ENCODE data around the gene SNTN.

Gene SNTN

GRCh38 chr3:63654931-63655330, 2.5 kb downstream of the SNTN start:
- H3K27me3 Mint-ChIP-seq = no peaks in the 10 kb centered on the region
- no peak for DNase-seq
- ATAC-seq = no peak
- H3K36me3 Mint-ChIP-seq (ENCODE audit: low read depth) = no peaks in the 10 kb centered on the region
- no peaks in the 10 kb centered on the region for H3K4me1 Mint-ChIP-seq
- H3K27ac Mint-ChIP-seq = no peak overlapping the region
- no peak overlapping the region for H3K4me3 Mint-ChIP-seq
- H3K9me3 Mint-ChIP-seq = no peaks in the 10 kb centered on the region

- DNase-seq (no peak), ATAC-seq (no peak)
- Mint-ChIP-seq H3K27ac (no peak overlapping the region), H3K36me3 (ENCODE audit: low read depth) (no peaks in the 10 kb centered on the region), H3K4me3 (no peak overlapping the region), H3K9me3 (no peaks in the 10 kb centered on the region), H3K4me1 (no peaks in the 10 kb centered on the region), H3K27me3 (no peaks in the 10 kb centered on the region)
Measured at GRCh38 chr3:63655519-63655918, 3.0 kb downstream of the SNTN start.

GRCh38 chr3:63656786-63657185, 4.3 kb downstream of the SNTN start:
- Mint-ChIP-seq H3K27me3 (no peaks in the 10 kb centered on the region), H3K27ac (no peak overlapping the region), H3K4me3 (no peak overlapping the region), H3K9me3 (no peaks in the 10 kb centered on the region), H3K4me1 (no peaks in the 10 kb centered on the region), H3K36me3 (ENCODE audit: low read depth) (no peaks in the 10 kb centered on the region)
- ATAC-seq (no peak), DNase-seq (no peak)

GRCh38 chr3:63661242-63661641, 8.8 kb downstream of the SNTN start:
- DNase-seq (no peak), ATAC-seq (no peak)
- H3K36me3 Mint-ChIP-seq (ENCODE audit: low read depth) = no peaks in the 10 kb centered on the region
- no peaks in the 10 kb centered on the region for H3K27me3 Mint-ChIP-seq
- no peak overlapping the region for H3K27ac Mint-ChIP-seq
- no peaks in the 10 kb centered on the region for H3K9me3 Mint-ChIP-seq
- H3K4me1 Mint-ChIP-seq = no peaks in the 10 kb centered on the region
- no peak overlapping the region for H3K4me3 Mint-ChIP-seq

GRCh38 chr3:63662011-63662410, 9.5 kb downstream of the SNTN start:
- H3K4me1 Mint-ChIP-seq = no peaks in the 10 kb centered on the region
- ATAC-seq (no peak), DNase-seq (no peak)
- H3K27ac Mint-ChIP-seq = no peak overlapping the region
- no peaks in the 10 kb centered on the region for H3K36me3 Mint-ChIP-seq (ENCODE audit: low read depth)
- no peaks in the 10 kb centered on the region for H3K27me3 Mint-ChIP-seq
- H3K9me3 Mint-ChIP-seq = no peaks in the 10 kb centered on the region
- H3K4me3 Mint-ChIP-seq = no peak overlapping the region

GRCh38 chr3:63662500-63662899, 10.0 kb downstream of the SNTN start:
- Mint-ChIP-seq H3K27me3 (no peaks in the 10 kb centered on the region), H3K9me3 (no peaks in the 10 kb centered on the region), H3K36me3 (ENCODE audit: low read depth) (no peaks in the 10 kb centered on the region), H3K27ac (no peak overlapping the region), H3K4me3 (no peak overlapping the region), H3K4me1 (no peaks in the 10 kb centered on the region)
- no peak for DNase-seq
- ATAC-seq = no peak

GRCh38 chr3:63670544-63670943, 18.1 kb downstream of the SNTN start:
- H3K4me3 Mint-ChIP-seq = no peak overlapping the region
- DNase-seq = no peak
- no peaks in the 10 kb centered on the region for H3K9me3 Mint-ChIP-seq
- H3K27me3 Mint-ChIP-seq = peaks cover 7% of the 10 kb centered on the region
- ATAC-seq = no peak
- H3K4me1 Mint-ChIP-seq = no peaks in the 10 kb centered on the region
- H3K27ac Mint-ChIP-seq = no peak overlapping the region
- H3K36me3 Mint-ChIP-seq (ENCODE audit: low read depth) = no peaks in the 10 kb centered on the region

GRCh38 chr3:63673111-63673510, 20.6 kb downstream of the SNTN start:
- Mint-ChIP-seq H3K36me3 (ENCODE audit: low read depth) (no peaks in the 10 kb centered on the region), H3K4me3 (no peak overlapping the region), H3K27ac (no peak overlapping the region), H3K4me1 (no peaks in the 10 kb centered on the region), H3K9me3 (no peaks in the 10 kb centered on the region), H3K27me3 (peaks cover 7% of the 10 kb centered on the region)
- no peak for DNase-seq
- ATAC-seq = no peak

GRCh38 chr3:63674586-63674985, 22.1 kb downstream of the SNTN start:
- Mint-ChIP-seq H3K36me3 (ENCODE audit: low read depth) (no peaks in the 10 kb centered on the region), H3K9me3 (no peaks in the 10 kb centered on the region), H3K27ac (no peak overlapping the region), H3K4me1 (no peaks in the 10 kb centered on the region), H3K27me3 (peaks cover 7% of the 10 kb centered on the region), H3K4me3 (no peak overlapping the region)
- no peak for ATAC-seq
- DNase-seq = no peak

GRCh38 chr3:63679186-63679585, 26.7 kb downstream of the SNTN start:
- Mint-ChIP-seq H3K27ac (no peak overlapping the region), H3K4me3 (no peak overlapping the region), H3K27me3 (no peaks in the 10 kb centered on the region), H3K4me1 (no peaks in the 10 kb centered on the region), H3K9me3 (no peaks in the 10 kb centered on the region), H3K36me3 (ENCODE audit: low read depth) (no peaks in the 10 kb centered on the region)
- ATAC-seq (no peak), DNase-seq (no peak)

- Mint-ChIP-seq H3K4me3 (no peak overlapping the region), H3K4me1 (no peaks in the 10 kb centered on the region)
- no peak for ATAC-seq
Measured at GRCh38 chr3:63684081-63684480, 31.6 kb downstream of the SNTN start.

GRCh38 chr3:63685340-63685739, 32.9 kb downstream of the SNTN start:
- no peaks in the 10 kb centered on the region for H3K27me3 Mint-ChIP-seq
- DNase-seq (no peak), ATAC-seq (no peak)
- H3K4me3 Mint-ChIP-seq = no peak overlapping the region
- no peaks in the 10 kb centered on the region for H3K9me3 Mint-ChIP-seq
- H3K27ac Mint-ChIP-seq = no peak overlapping the region
- no peaks in the 10 kb centered on the region for H3K4me1 Mint-ChIP-seq
- no peaks in the 10 kb centered on the region for H3K36me3 Mint-ChIP-seq (ENCODE audit: low read depth)

More at GRCh38 chr3:63684081-63684480, 31.6 kb downstream of the SNTN start:
- H3K27me3 Mint-ChIP-seq = no peaks in the 10 kb centered on the region
- H3K9me3 Mint-ChIP-seq = no peaks in the 10 kb centered on the region
- no peaks in the 10 kb centered on the region for H3K36me3 Mint-ChIP-seq (ENCODE audit: low read depth)
- DNase-seq = no peak
- no peak overlapping the region for H3K27ac Mint-ChIP-seq

GRCh38 chr3:63687278-63688225, 35.1 kb downstream of the SNTN start:
- no peaks in the 10 kb centered on the region for H3K36me3 Mint-ChIP-seq (ENCODE audit: low read depth)
- no peaks in the 10 kb centered on the region for H3K4me1 Mint-ChIP-seq
- no peaks in the 10 kb centered on the region for H3K27me3 Mint-ChIP-seq
- H3K27ac Mint-ChIP-seq = no peak overlapping the region
- H3K4me3 Mint-ChIP-seq = no peak overlapping the region
- ATAC-seq (no peak), DNase-seq (no peak)
- no peaks in the 10 kb centered on the region for H3K9me3 Mint-ChIP-seq

GRCh38 chr3:63689285-63689684, 36.8 kb downstream of the SNTN start:
- ATAC-seq (no peak), DNase-seq (no peak)
- peaks cover 9% of the 10 kb centered on the region for H3K9me3 Mint-ChIP-seq
- peaks cover 3% of the 10 kb centered on the region for H3K27me3 Mint-ChIP-seq
- peaks cover 2% of the 10 kb centered on the region for H3K36me3 Mint-ChIP-seq (ENCODE audit: low read depth)
- H3K27ac Mint-ChIP-seq = no peak overlapping the region
- H3K4me3 Mint-ChIP-seq = no peak overlapping the region
- H3K4me1 Mint-ChIP-seq = no peaks in the 10 kb centered on the region

- Mint-ChIP-seq H3K4me1 (no peaks in the 10 kb centered on the region), H3K27me3 (peaks cover 3% of the 10 kb centered on the region), H3K4me3 (no peak overlapping the region), H3K36me3 (ENCODE audit: low read depth) (peaks cover 2% of the 10 kb centered on the region), H3K9me3 (peaks cover 9% of the 10 kb centered on the region), H3K27ac (no peak overlapping the region)
- ATAC-seq (no peak), DNase-seq (no peak)
Measured at GRCh38 chr3:63693351-63693750, 40.9 kb downstream of the SNTN start.

Measured in activated naive CD8-positive, alpha-beta T cell treated with anti-CD3 and anti-CD28 coated beads, Interleukin-2, amount 50 U/mL, for 24 hours (primary cell).